ENCODE results near the gene ZFHX3. TPM values are rescaled to one million over a fixed set of nuclear protein-coding genes. Genes with fewer than 3 reads are reported as not detected.

ZFHX3 gene
- total and polyA plus RNA-seq, 4 donors: 1.5 to 5.9 (median 3.0) TPM

- Histone ChIP-seq H3K9ac (ENCODE audit: low read depth in 1 of 2, low read length in 2 of 2) (no peak overlapping the region), H3K27me3 (ENCODE audit: control insufficient read depth in 4 of 4, insufficient read depth in 4 of 4, low read length in 3 of 4) (no peaks in the 10 kb centered on the region), H3K4me1 (ENCODE audit: control insufficient read depth in 4 of 4, insufficient read depth in 4 of 4, low read length in 3 of 4) (no peaks in the 10 kb centered on the region), H3K9me3 (ENCODE audit: control insufficient read depth in 4 of 4, low read length in 3 of 4) (no peaks in the 10 kb centered on the region), H3K4me3 (ENCODE audit: low read depth in 1 of 3, low read length in 3 of 3) (no peak overlapping the region), H3K36me3 (ENCODE audit: control insufficient read depth in 4 of 4, insufficient read depth in 3 of 4, low read depth in 1 of 4, low read length in 3 of 4) (no peaks in the 10 kb centered on the region), H3K27ac (ENCODE audit: low read depth in 1 of 2, low read length in 2 of 2) (no peak overlapping the region)
- 93% methylated on average over 9 of the region's 9 CpGs for WGBS
- DNase-seq (ENCODE audit: low spot score): no peak
- TF ChIP-seq, protein P1, sequence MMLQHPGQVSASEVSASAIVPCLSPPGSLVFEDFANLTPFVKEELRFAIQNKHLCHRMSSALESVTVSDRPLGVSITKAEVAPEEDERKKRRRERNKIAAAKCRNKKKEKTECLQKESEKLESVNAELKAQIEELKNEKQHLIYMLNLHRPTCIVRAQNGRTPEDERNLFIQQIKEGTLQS (IDR thresholded peaks at IDR 0.05): no peak
- TF ChIP-seq EGR1 (IDR thresholded peaks at IDR 0.05; ENCODE audit: low read depth in 2 of 2) (no peak), JUND (IDR thresholded peaks at IDR 0.05) (no peak), NR2F2 (IDR thresholded peaks at IDR 0.05) (no peak), REST (IDR thresholded peaks at IDR 0.05) (no peak), GABPA (IDR thresholded peaks at IDR 0.05 in 1 of 2, conservative IDR thresholded peaks at IDR 0.05 in 1 of 2) (no peak), TAF1 (conservative IDR thresholded peaks at IDR 0.05) (no peak), YY1 (IDR thresholded peaks at IDR 0.05) (no peak), SP1 (IDR thresholded peaks at IDR 0.05) (no peak), HNF4G (IDR thresholded peaks at IDR 0.05) (no peak), HNF4A (conservative IDR thresholded peaks at IDR 0.05) (no peak), RAD21 (IDR thresholded peaks at IDR 0.05) (no peak), FOXA1 (IDR thresholded peaks at IDR 0.05) (no peak)
- TF ChIP-seq, protein P2, sequence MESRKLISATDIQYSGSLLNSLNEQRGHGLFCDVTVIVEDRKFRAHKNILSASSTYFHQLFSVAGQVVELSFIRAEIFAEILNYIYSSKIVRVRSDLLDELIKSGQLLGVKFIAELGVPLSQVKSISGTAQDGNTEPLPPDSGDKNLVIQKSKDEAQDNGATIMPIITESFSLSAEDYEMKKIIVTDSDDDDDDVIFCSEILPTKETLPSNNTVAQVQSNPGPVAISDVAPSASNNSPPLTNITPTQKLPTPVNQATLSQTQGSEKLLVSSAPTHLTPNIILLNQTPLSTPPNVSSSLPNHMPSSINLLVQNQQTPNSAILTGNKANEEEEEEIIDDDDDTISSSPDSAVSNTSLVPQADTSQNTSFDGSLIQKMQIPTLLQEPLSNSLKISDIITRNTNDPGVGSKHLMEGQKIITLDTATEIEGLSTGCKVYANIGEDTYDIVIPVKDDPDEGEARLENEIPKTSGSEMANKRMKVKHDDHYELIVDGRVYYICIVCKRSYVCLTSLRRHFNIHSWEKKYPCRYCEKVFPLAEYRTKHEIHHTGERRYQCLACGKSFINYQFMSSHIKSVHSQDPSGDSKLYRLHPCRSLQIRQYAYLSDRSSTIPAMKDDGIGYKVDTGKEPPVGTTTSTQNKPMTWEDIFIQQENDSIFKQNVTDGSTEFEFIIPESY (IDR thresholded peaks at IDR 0.05): no peak
- TF ChIP-seq, protein P3, sequence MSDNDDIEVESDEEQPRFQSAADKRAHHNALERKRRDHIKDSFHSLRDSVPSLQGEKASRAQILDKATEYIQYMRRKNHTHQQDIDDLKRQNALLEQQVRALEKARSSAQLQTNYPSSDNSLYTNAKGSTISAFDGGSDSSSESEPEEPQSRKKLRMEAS (IDR thresholded peaks at IDR 0.05): no peak
- TF ChIP-seq, protein P4, sequence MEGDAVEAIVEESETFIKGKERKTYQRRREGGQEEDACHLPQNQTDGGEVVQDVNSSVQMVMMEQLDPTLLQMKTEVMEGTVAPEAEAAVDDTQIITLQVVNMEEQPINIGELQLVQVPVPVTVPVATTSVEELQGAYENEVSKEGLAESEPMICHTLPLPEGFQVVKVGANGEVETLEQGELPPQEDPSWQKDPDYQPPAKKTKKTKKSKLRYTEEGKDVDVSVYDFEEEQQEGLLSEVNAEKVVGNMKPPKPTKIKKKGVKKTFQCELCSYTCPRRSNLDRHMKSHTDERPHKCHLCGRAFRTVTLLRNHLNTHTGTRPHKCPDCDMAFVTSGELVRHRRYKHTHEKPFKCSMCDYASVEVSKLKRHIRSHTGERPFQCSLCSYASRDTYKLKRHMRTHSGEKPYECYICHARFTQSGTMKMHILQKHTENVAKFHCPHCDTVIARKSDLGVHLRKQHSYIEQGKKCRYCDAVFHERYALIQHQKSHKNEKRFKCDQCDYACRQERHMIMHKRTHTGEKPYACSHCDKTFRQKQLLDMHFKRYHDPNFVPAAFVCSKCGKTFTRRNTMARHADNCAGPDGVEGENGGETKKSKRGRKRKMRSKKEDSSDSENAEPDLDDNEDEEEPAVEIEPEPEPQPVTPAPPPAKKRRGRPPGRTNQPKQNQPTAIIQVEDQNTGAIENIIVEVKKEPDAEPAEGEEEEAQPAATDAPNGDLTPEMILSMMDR (IDR thresholded peaks at IDR 0.05; ENCODE audit: low read depth, low read length, missing input control): no peak
Measured at GRCh38 chr16:72924537-72924926, 123.4 kb downstream of the ZFHX3 start.

GRCh38 chr16:72923757-72924156 is 124.2 kb downstream of the ZFHX3 start:
- H3K27ac ChIP-seq (ENCODE audit: low read depth in 1 of 2, low read length in 2 of 2): no peak overlapping the region
- H3K9ac ChIP-seq (ENCODE audit: low read depth in 1 of 2, low read length in 2 of 2): no peak overlapping the region
- H3K4me1 ChIP-seq (ENCODE audit: control insufficient read depth in 4 of 4, insufficient read depth in 4 of 4, low read length in 3 of 4): no peaks in the 10 kb centered on the region
- H3K4me3 ChIP-seq (ENCODE audit: low read depth in 1 of 3, low read length in 3 of 3): no peak overlapping the region
- no peaks in the 10 kb centered on the region for H3K27me3 ChIP-seq (ENCODE audit: control insufficient read depth in 4 of 4, insufficient read depth in 4 of 4, low read length in 3 of 4)
- TF ChIP-seq GABPA (IDR thresholded peaks at IDR 0.05 in 1 of 2, conservative IDR thresholded peaks at IDR 0.05 in 1 of 2): no peak
- TF ChIP-seq FOXA1 (IDR thresholded peaks at IDR 0.05): no peak
- TF ChIP-seq RXRA (IDR thresholded peaks at IDR 0.05): no peak
- no peak for TF ChIP-seq FOXA2 (IDR thresholded peaks at IDR 0.05)
- 97% methylated on average over 11 of the region's 11 CpGs for WGBS
- H3K9me3 ChIP-seq (ENCODE audit: control insufficient read depth in 4 of 4, low read length in 3 of 4): no peaks in the 10 kb centered on the region
- no peaks in the 10 kb centered on the region for H3K36me3 ChIP-seq (ENCODE audit: control insufficient read depth in 4 of 4, insufficient read depth in 3 of 4, low read depth in 1 of 4, low read length in 3 of 4)
- no peak for DNase-seq (ENCODE audit: low spot score)

All from liver (tissue), 9 donors.